HepG2 (cell line): Measurements from ENCODE around the gene REEP6. TPM values are rescaled to one million over a fixed set of nuclear protein-coding genes. Genes with fewer than 3 reads are reported as not detected.

Source experiments
- ATAC-seq: fragments of 200-7000 bp; cut with Tn5 transposase; 3 replicates; pipeline ENCODE4 v1.9.1; 2020; ENCODE audit warnings: mild to moderate bottlenecking, moderate library complexity
- BruUV-seq: library from RNA; stranded (reverse); fragments of 400-500 nt; replicated peaks from 2 replicates; lab custom pipeline; 2021; lab: Mats Ljungman, UMichigan
- CTCF ChIA-PET: fragments of 300-600 bp; formaldehyde crosslinking; extraction: SDS; loops from one replicate; lab custom pipeline; 2021; ENCODE audit warnings: low total read pairs, inconsistent platforms, low intra/inter-chr PET ratio; lab: Yijun Ruan, JAX
- POLR2A ChIA-PET: fragments of 350-600 bp; sonication (Branson Sonifier 250); formaldehyde crosslinking; loops from one replicate; lab custom pipeline; 2020; ENCODE audit warnings: antibody characterized with exemption, inconsistent platforms; lab: Yijun Ruan, JAX
- DNase-seq: peaks from one replicate; pipeline ENCODE4 v3.0.0-alpha.2; 2015; ENCODE audit warnings: low spot score
- FAIRE-seq: peaks from 3 replicates; lab custom pipeline; 2011; peaks lifted over from hg19 to GRCh38; lab: Jason Lieb, UNC
- H2AFZ ChIP-seq: one replicate; pipeline ENCODE4 v1.6.1; 2011; ENCODE audit warnings: low read length, inconsistent platforms
- H3K27ac ChIP-seq: fragments of 300-600 bp; 3 replicates; pipeline ENCODE4 v1.8.0; 2011; ENCODE audit warnings: mixed run types, mild to moderate bottlenecking, mixed read lengths, low read length, inconsistent platforms; ENCODE audit not compliant: insufficient read depth; ENCODE audit errors: extremely low read length
- H3K27me3 ChIP-seq, 2 experiments: fragments of 200-600 bp in 1 of 2; 2 replicates in 1 of 2; 3 replicates in 1 of 2; pipeline versions ENCODE4 v1.6.0 to v1.8.0; 2011; ENCODE audit warnings: low read length in 2 of 2, mild to moderate bottlenecking in 2 of 2, moderate library complexity in 2 of 2, inconsistent platforms in 1 of 2; ENCODE audit not compliant: insufficient read depth in 2 of 2, control insufficient read depth in 1 of 2
- H3K36me3 ChIP-seq, 2 experiments: fragments of 200-600 bp in 1 of 2; replicated peaks in 1 of 2; 2 replicates in 1 of 2; 3 replicates in 1 of 2; pipeline versions ENCODE4 v1.5.1 to v1.8.0; 2011; ENCODE audit warnings: low read length in 2 of 2, inconsistent platforms in 1 of 2; ENCODE audit not compliant: insufficient read depth in 2 of 2, control insufficient read depth in 1 of 2
- H3K4me1 ChIP-seq: 2 replicates; pipeline ENCODE4 v1.5.1; 2012; ENCODE audit warnings: low read length, inconsistent platforms; ENCODE audit not compliant: insufficient read depth
- H3K4me2 ChIP-seq: 2 replicates; pipeline ENCODE4 v1.6.0; 2011; ENCODE audit warnings: low read depth, low read length, inconsistent platforms
- H3K4me3 ChIP-seq, 3 experiments: fragments of 200-600 bp in 1 of 3; sonication (generic), shearing (Covaris generic) in 1 of 3; replicated peaks in 1 of 3; 2 replicates each; pipeline ENCODE4 v1.5.1; 2011 to 2016; ENCODE audit warnings: low read length in 3 of 3, inconsistent platforms in 2 of 3, low read depth in 2 of 3, mild to moderate bottlenecking in 2 of 3, control low read depth in 1 of 3, mixed read lengths in 1 of 3; ENCODE audit not compliant: insufficient read depth in 1 of 3
- H3K79me2 ChIP-seq: one replicate; pipeline ENCODE4 v1.6.1; 2011; ENCODE audit warnings: low read length, inconsistent platforms; ENCODE audit not compliant: insufficient read depth
- H3K9ac ChIP-seq: 2 replicates; pipeline ENCODE4 v1.6.0; 2011; ENCODE audit warnings: mild to moderate bottlenecking, low read depth, low read length, inconsistent platforms; ENCODE audit not compliant: insufficient read depth
- H3K9me3 ChIP-seq: 2 replicates; pipeline ENCODE4 v1.5.1; 2012; ENCODE audit warnings: mild to moderate bottlenecking, low read length
- H4K20me1 ChIP-seq: 2 replicates; pipeline ENCODE4 v1.6.0; 2011; ENCODE audit warnings: inconsistent platforms, mild to moderate bottlenecking, low read length, moderate library complexity; ENCODE audit not compliant: insufficient read depth
- BORCS8-MEF2B ChIP-seq: sonication (generic); formaldehyde crosslinking; IDR thresholded peaks from 2 replicates; pipeline ENCODE4 v1.8.0; 2022; ENCODE audit warnings: mild to moderate bottlenecking, missing genetic modification reagents
- ETV6 ChIP-seq: sonication (generic); formaldehyde crosslinking; conservative IDR thresholded peaks from 2 replicates; pipeline ENCODE4 v1.4.0; 2020; ENCODE audit warnings: missing genetic modification reagents
- HNF1A ChIP-seq, 2 experiments: sonication (generic) in 1 of 2; formaldehyde crosslinking in 1 of 2; IDR thresholded peaks; 2 replicates each; pipeline versions ENCODE4 v1.4.0 to v1.6.1; 2016 to 2020; ENCODE audit warnings: borderline replicate concordance in 1 of 2, low read depth in 1 of 2, mild to moderate bottlenecking in 1 of 2, missing genetic modification reagents in 1 of 2
- MED1 ChIP-seq: sonication (generic); formaldehyde crosslinking; IDR thresholded peaks from 2 replicates; pipeline ENCODE4 v1.4.0; 2020; ENCODE audit warnings: missing genetic modification reagents
- MEIS1 ChIP-seq: sonication (generic); formaldehyde crosslinking; IDR thresholded peaks from 2 replicates; pipeline ENCODE4 v1.9.0; 2021; ENCODE audit warnings: mild to moderate bottlenecking, missing genetic modification reagents, moderate library complexity, borderline replicate concordance
- POGZ ChIP-seq: sonication (generic); formaldehyde crosslinking; IDR thresholded peaks from 2 replicates; pipeline ENCODE4 v1.4.0; 2020; ENCODE audit warnings: mild to moderate bottlenecking, missing genetic modification reagents
- RBFOX2 ChIP-seq: fragments of 200-400 bp; formaldehyde crosslinking; IDR thresholded peaks from 2 replicates; pipeline ENCODE4 v1.6.1; 2017; ENCODE audit warnings: low read depth, mild to moderate bottlenecking, low read length
- SP5 ChIP-seq: IDR thresholded peaks from 2 replicates; pipeline ENCODE4 v1.6.1; 2016; ENCODE audit warnings: low read depth, borderline replicate concordance
- SRSF9 ChIP-seq: fragments of 200-400 bp; formaldehyde crosslinking; IDR thresholded peaks from 2 replicates; pipeline ENCODE4 v1.6.1; 2018; ENCODE audit warnings: borderline replicate concordance, mild to moderate bottlenecking, low read depth, low read length; ENCODE audit not compliant: insufficient read depth, poor library complexity, severe bottlenecking
- WIZ ChIP-seq: sonication (generic); formaldehyde crosslinking; IDR thresholded peaks from 2 replicates; pipeline ENCODE4 v1.5.1; 2020; ENCODE audit warnings: mild to moderate bottlenecking, missing genetic modification reagents
- ZBTB7A ChIP-seq: sonication (generic); formaldehyde crosslinking; IDR thresholded peaks from 2 replicates; pipeline ENCODE4 v1.8.0; 2022; ENCODE audit warnings: mild to moderate bottlenecking, missing genetic modification reagents
- ZNF207 ChIP-seq: fragments of 450-650 bp; IDR thresholded peaks from 2 replicates; pipeline ENCODE4 v1.6.1; 2016; ENCODE audit warnings: antibody characterized with exemption, borderline replicate concordance
- ZNF234 ChIP-seq: sonication (generic); formaldehyde crosslinking; conservative IDR thresholded peaks from 2 replicates; pipeline ENCODE4 v1.5.1; 2020; ENCODE audit warnings: mild to moderate bottlenecking, missing genetic modification reagents
- ZNF451 ChIP-seq: sonication (generic); formaldehyde crosslinking; IDR thresholded peaks from 2 replicates; pipeline ENCODE4 v1.5.0; 2020; ENCODE audit warnings: mild to moderate bottlenecking, missing genetic modification reagents
- ZNF562 ChIP-seq: sonication (generic); formaldehyde crosslinking; IDR thresholded peaks from 2 replicates; pipeline ENCODE4 v1.8.0; 2022; ENCODE audit warnings: missing genetic modification reagents, borderline replicate concordance
- ZNF619 ChIP-seq: sonication (generic); formaldehyde crosslinking; IDR thresholded peaks from 2 replicates; pipeline ENCODE4 v1.4.0; 2020; ENCODE audit warnings: mild to moderate bottlenecking, missing genetic modification reagents
- ZNF790 ChIP-seq: sonication (generic); formaldehyde crosslinking; IDR thresholded peaks from 2 replicates; pipeline ENCODE4 v1.8.0; 2022; ENCODE audit warnings: missing genetic modification reagents, mild to moderate bottlenecking, borderline replicate concordance
- ZSCAN12 ChIP-seq: sonication (generic); formaldehyde crosslinking; IDR thresholded peaks from 2 replicates; pipeline ENCODE4 v1.9.0; 2021; ENCODE audit warnings: mild to moderate bottlenecking, missing genetic modification reagents
- ZZZ3 ChIP-seq: sonication (generic); formaldehyde crosslinking; IDR thresholded peaks from 2 replicates; pipeline ENCODE4 v1.4.0; 2020; ENCODE audit warnings: missing genetic modification reagents, mild to moderate bottlenecking, borderline replicate concordance
- WGBS: methylation state at CpG from one replicate; pipeline ENCODE4 v1.1.6; 2017; ENCODE audit warnings: low lambda C conversion rate; 5-methylcytosine and 5-hydroxymethylcytosine counted together
- in situ Hi-C: cut with HindIII; loops from 2 replicates; pipeline ENCODE4 v1.10.0; 2017; ENCODE audit warnings: low pct_unique_long_range_greater_than_20kb; ENCODE audit not compliant: extremely low pct_ligation_motif_present
- intact Hi-C: fragments of 100-400 bp; cut with micrococcal nuclease; formaldehyde crosslinking; loops from one replicate; pipeline ENCODE4 v1.10.0; 2022; ENCODE audit not compliant: unreplicated experiment
- polyA plus RNA-seq, 8 experiments: library from polyadenylated mRNA; depleted of rRNA in 3 of 8; stranded (reverse) in 7 of 8; unstranded in 1 of 8; fragments of >200 nt; fragmentation: Illumina TruSeq in 4 of 8; extraction: Trizol in 4 of 8; gene quantifications; 2 replicates each; pipeline versions ENCODE4 v1.2.1 to v1.2.3, GENCODE V29; 2011 to 2016; ENCODE audit warnings: low read depth in 4 of 8, missing spikeins in 1 of 8, mixed read lengths in 1 of 8; ENCODE audit not compliant: insufficient read depth in 1 of 8
- total RNA-seq, 5 experiments: library from RNA; depleted of rRNA; stranded (reverse); fragments of >200 nt; fragmentation: Illumina TruSeq; extraction: Trizol; gene quantifications; 2 replicates each; pipeline ENCODE4 v1.2.3, GENCODE V29; 2016; ENCODE audit warnings: low read depth in 1 of 5
- TF ChIP-seq, protein P1 (sequence below): sonication (generic); formaldehyde crosslinking; IDR thresholded peaks from 2 replicates; pipeline ENCODE4 v1.4.0; 2020; ENCODE audit warnings: missing genetic modification reagents, borderline replicate concordance

Gene REEP6
- total and polyA plus RNA-seq, 2 of the 13 experiments (the other 11 are each of a cell fraction or from before 2014, with no cell fraction given), result 10.0 to 28.8 TPM

- no peak overlapping the region for H3K9ac ChIP-seq
- no peaks in the 10 kb centered on the region for H3K36me3 ChIP-seq
- intact Hi-C loops (no loop called here), in situ Hi-C loops (no loop called here)
- TF ChIP-seq WIZ (CRISPR knock-in tag), result no peak
- TF ChIP-seq POGZ (CRISPR knock-in tag), result no peak
- TF ChIP-seq ZNF207, result no peak
- TF ChIP-seq, protein P1, sequence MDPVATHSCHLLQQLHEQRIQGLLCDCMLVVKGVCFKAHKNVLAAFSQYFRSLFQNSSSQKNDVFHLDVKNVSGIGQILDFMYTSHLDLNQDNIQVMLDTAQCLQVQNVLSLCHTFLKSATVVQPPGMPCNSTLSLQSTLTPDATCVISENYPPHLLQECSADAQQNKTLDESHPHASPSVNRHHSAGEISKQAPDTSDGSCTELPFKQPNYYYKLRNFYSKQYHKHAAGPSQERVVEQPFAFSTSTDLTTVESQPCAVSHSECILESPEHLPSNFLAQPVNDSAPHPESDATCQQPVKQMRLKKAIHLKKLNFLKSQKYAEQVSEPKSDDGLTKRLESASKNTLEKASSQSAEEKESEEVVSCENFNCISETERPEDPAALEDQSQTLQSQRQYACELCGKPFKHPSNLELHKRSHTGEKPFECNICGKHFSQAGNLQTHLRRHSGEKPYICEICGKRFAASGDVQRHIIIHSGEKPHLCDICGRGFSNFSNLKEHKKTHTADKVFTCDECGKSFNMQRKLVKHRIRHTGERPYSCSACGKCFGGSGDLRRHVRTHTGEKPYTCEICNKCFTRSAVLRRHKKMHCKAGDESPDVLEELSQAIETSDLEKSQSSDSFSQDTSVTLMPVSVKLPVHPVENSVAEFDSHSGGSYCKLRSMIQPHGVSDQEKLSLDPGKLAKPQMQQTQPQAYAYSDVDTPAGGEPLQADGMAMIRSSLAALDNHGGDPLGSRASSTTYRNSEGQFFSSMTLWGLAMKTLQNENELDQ (CRISPR knock-in tag), result no peak
- no peak for TF ChIP-seq ETV6 (CRISPR knock-in tag)
- TF ChIP-seq ZBTB7A (CRISPR knock-in tag), result no peak
- TF ChIP-seq ZSCAN12 (CRISPR knock-in tag), result no peak
- no peak for TF ChIP-seq ZNF790 (CRISPR knock-in tag)
- no peak for TF ChIP-seq SP5 (CRISPR knock-in tag)
- no peak for TF ChIP-seq RBFOX2
- TF ChIP-seq ZNF451 (CRISPR knock-in tag), result no peak
- no peak for TF ChIP-seq ZNF619 (CRISPR knock-in tag)
- TF ChIP-seq MED1 (CRISPR knock-in tag), result no peak
- no peak for TF ChIP-seq MEIS1 (CRISPR knock-in tag)
- TF ChIP-seq SRSF9, result no peak
- no peak for TF ChIP-seq ZNF234 (CRISPR knock-in tag)
- TF ChIP-seq HNF1A (IDR thresholded peaks at IDR 0.05; ENCODE audit: low read depth), result no peak
- TF ChIP-seq HNF1A (CRISPR knock-in tag; IDR thresholded peaks at IDR 0.05; ENCODE audit: borderline replicate concordance), result no peak
- TF ChIP-seq ZZZ3 (CRISPR knock-in tag), result no peak
- TF ChIP-seq ZNF562 (CRISPR knock-in tag), result no peak
- no peak for TF ChIP-seq BORCS8-MEF2B (CRISPR knock-in tag)
- no peak overlapping the region; the same call in 1 of the 2 replicates for H3K4me2 ChIP-seq
- no peaks in the 10 kb centered on the region for H4K20me1 ChIP-seq
- no peaks in the 10 kb centered on the region for H3K9me3 ChIP-seq
- H3K4me1 ChIP-seq, result peaks cover 8% of the 10 kb centered on the region
- CTCF ChIA-PET, result no interaction called here
- H3K4me3 ChIP-seq, result no peak overlapping the region; a peak in 1 of 6 replicates
- no peaks in the 10 kb centered on the region for H3K79me2 ChIP-seq
- H2AFZ ChIP-seq, result no peak overlapping the region
- H3K27ac ChIP-seq, result no peak overlapping the region
- BruUV-seq, result no TSS peak
- H3K27me3 ChIP-seq, result no peaks in the 10 kb centered on the region; a peak in 1 of 5 replicates
- 38% methylated on average over 14 of the region's 15 CpGs for whole genome bisulfite sequencing
- POLR2A ChIA-PET, result no interaction called here
- DNase-seq (no peak), FAIRE-seq (no peak), ATAC-seq (no peak)
Observed at GRCh38 chr19:1538978-1539377, 48.0 kb downstream of the REEP6 start.
